Measurements from ENCODE around the gene COL19A1. TPM values are rescaled to one million over a fixed set of nuclear protein-coding genes. Genes with fewer than 3 reads are reported as not detected.

Gene COL19A1
- total RNA-seq, 1 donor from 2014 or later = not detected

DNA sequence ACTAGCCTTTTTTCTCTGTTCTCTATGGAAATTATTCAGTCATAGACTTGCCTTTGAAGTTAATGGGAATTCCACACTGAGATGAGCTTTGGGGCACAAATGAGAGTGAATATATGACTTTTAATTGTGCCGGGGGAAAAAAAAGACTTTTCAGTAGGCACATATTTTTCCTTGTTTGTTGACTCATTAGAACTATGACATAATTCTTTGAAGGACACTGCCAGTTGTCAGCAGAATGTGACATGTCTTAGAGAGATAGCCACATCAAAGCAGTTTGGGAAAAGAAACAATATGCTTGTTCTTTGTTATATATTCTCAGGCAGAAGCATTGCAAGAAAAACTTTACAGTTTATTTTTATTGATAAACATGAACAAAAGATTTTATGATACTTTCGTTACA, 298.2 kb downstream of the COL19A1 start:
- TF ChIP-seq, protein P1, sequence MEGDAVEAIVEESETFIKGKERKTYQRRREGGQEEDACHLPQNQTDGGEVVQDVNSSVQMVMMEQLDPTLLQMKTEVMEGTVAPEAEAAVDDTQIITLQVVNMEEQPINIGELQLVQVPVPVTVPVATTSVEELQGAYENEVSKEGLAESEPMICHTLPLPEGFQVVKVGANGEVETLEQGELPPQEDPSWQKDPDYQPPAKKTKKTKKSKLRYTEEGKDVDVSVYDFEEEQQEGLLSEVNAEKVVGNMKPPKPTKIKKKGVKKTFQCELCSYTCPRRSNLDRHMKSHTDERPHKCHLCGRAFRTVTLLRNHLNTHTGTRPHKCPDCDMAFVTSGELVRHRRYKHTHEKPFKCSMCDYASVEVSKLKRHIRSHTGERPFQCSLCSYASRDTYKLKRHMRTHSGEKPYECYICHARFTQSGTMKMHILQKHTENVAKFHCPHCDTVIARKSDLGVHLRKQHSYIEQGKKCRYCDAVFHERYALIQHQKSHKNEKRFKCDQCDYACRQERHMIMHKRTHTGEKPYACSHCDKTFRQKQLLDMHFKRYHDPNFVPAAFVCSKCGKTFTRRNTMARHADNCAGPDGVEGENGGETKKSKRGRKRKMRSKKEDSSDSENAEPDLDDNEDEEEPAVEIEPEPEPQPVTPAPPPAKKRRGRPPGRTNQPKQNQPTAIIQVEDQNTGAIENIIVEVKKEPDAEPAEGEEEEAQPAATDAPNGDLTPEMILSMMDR (IDR thresholded peaks at IDR 0.05; ENCODE audit: insufficient read depth, low read length, severe bottlenecking) = no peak
- FAIRE-seq = no peak
- no peak for DNase-seq (ENCODE audit: low read depth)
- Histone ChIP-seq H3K27me3 (ENCODE audit: control insufficient read depth, insufficient read depth, low read length) (no peaks in the 10 kb centered on the region), H3K36me3 (ENCODE audit: control insufficient read depth, insufficient read depth, low read length) (no peaks in the 10 kb centered on the region), H3K4me3 (ENCODE audit: low read depth, low read length) (no peak overlapping the region)

DNA sequence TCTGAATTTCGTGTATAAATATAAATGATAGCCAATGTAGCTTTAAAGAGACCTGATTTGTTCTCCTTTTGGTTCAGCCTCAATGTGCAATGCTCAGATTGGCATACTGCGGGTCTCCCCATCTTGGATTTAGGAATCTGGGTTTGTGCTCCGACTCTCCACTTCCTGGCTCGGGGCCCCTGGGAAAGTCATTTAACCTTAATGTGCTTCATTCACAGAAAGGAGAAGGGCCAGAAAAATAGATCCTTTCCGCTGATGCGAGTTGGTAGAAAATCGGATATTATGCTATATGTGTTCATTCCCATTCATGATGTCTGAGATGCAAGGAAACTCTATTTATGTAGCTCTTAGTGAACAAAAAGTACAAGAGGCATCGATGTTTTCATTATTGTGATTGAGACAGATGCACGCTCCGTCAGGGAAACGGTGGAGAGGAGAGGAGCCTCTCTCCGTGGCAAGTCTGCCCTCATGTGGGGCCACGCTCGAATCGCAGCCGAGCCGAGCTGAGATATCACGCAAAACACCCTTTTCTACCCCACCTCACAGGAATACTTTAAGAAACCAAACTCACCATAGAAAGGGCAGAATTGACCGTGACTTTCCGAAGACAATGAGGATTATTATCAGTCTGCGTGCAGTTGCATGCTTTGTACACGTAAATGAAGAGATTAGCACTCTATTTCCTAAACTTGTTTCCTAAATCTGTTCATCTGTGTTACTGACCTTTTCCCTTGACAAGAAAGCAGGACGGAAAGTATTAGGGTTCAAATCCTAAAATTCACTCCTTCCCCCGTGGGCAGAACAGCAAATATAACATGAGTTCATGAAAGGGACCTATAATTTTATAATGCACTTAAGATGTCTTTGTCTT, 300.0 kb downstream of the COL19A1 start:
- DNase-seq (ENCODE audit: low read depth) = peak; percentile 12
- Histone ChIP-seq H3K27me3 (ENCODE audit: control insufficient read depth, insufficient read depth, low read length) (no peaks in the 10 kb centered on the region), H3K4me3 (ENCODE audit: low read depth, low read length) (no peak overlapping the region), H3K36me3 (ENCODE audit: control insufficient read depth, insufficient read depth, low read length) (no peaks in the 10 kb centered on the region)
- FAIRE-seq = no peak
- TF ChIP-seq, protein P1 (IDR thresholded peaks at IDR 0.05; ENCODE audit: insufficient read depth, low read length, severe bottlenecking) = peak; percentile 67

DNA sequence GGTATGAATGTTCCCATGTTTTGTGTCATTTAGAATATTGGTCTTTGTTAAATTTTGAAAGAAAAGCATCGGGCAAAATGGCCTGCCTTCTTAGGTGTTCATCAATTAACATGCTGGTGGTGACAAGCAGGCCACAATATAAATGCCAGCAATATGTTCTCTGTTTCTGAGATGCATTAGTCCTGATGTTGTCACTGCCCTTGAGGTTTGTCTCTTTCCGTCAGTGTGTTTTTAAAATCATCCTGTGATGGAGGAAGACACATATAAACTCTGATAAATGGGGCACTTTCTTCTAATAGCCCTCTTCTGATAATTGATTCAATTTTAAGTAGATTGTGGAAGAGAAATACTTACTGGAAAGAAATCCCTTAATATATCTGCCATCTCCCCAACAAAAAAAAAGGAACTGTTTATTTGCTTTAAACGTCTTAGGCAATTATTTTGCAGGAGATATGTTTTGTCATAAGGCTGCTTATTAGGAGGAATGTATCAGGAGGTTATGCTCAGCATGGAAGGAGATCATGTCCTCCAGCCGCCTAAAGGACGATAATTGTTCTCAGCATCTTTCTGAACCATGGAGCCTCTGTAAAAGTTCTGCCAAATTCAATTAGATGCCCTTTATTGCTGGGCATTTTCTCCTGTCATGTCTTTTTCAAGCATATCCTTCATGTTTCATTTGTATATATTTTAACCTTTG, 302.5 kb downstream of the COL19A1 start:
- Histone ChIP-seq H3K4me3 (ENCODE audit: low read depth, low read length) (no peak overlapping the region), H3K36me3 (ENCODE audit: control insufficient read depth, insufficient read depth, low read length) (no peaks in the 10 kb centered on the region), H3K27me3 (ENCODE audit: control insufficient read depth, insufficient read depth, low read length) (no peaks in the 10 kb centered on the region)
- TF ChIP-seq, protein P1 (IDR thresholded peaks at IDR 0.05; ENCODE audit: insufficient read depth, low read length, severe bottlenecking) = no peak
- FAIRE-seq (no peak), DNase-seq (ENCODE audit: low read depth) (no peak)

DNA sequence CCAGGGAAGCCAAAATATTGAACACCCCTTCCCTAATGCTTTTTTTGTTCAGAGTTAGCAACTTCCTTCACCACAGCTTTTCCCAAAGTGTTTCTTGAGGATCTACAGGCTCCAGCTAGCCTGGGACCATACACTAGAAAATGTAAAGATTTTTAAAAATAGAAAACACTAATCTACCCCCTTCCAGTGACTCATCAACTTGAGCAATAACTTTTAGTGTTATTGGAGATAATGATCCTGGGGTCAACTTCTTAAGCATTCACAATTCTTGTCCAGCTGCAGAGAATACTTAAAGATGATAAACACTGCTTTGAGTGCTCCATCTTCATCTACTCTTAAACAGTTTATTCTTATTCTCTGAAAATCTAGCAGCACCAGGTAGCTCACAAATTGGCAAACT, 304.9 kb downstream of the COL19A1 start:
- no peak for FAIRE-seq
- no peaks in the 10 kb centered on the region for H3K27me3 ChIP-seq (ENCODE audit: control insufficient read depth, insufficient read depth, low read length)
- H3K4me3 ChIP-seq (ENCODE audit: low read depth, low read length) = no peak overlapping the region
- no peak for DNase-seq (ENCODE audit: low read depth)
- TF ChIP-seq, protein P1 (IDR thresholded peaks at IDR 0.05; ENCODE audit: insufficient read depth, low read length, severe bottlenecking) = no peak
- H3K36me3 ChIP-seq (ENCODE audit: control insufficient read depth, insufficient read depth, low read length) = no peaks in the 10 kb centered on the region

DNA sequence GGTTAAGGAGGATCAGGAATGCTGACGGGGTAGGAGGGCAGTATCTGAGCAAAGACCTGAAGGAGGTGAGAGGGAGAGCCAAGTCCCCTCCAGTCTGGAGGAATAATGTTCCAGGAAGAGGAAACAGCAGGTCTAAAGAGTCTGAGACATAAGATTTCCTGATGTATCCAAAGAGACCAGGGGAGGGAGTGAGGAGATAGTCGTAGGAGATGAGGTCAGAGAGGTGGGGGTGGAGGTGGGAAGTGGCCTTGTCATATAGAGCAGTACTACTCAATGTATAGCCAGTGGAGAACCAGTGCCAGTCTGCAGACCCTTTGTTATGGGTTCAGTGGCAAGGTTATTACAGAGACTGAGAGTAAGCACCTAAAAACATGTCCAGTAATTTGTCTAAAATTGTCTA, 305.9 kb downstream of the COL19A1 start:
- Histone ChIP-seq H3K36me3 (ENCODE audit: control insufficient read depth, insufficient read depth, low read length) (no peaks in the 10 kb centered on the region), H3K4me3 (ENCODE audit: low read depth, low read length) (no peak overlapping the region), H3K27me3 (ENCODE audit: control insufficient read depth, insufficient read depth, low read length) (no peaks in the 10 kb centered on the region)
- TF ChIP-seq, protein P1 (IDR thresholded peaks at IDR 0.05; ENCODE audit: insufficient read depth, low read length, severe bottlenecking) = no peak
- FAIRE-seq = no peak
- DNase-seq (ENCODE audit: low read depth) = no peak

Measured in bronchial epithelial cell (primary cell).